NCI-H82 treated with DMSO at 0.1 percent for 48 hours (cell line): ENCODE data around the gene CASP10.

ENCODE experiments used
- DNase-seq: peaks from one replicate; lab custom pipeline; 2025; ENCODE audit not compliant: unreplicated experiment; lab: John Stamatoyannopoulos, UW

CASP10 gene

DNA sequence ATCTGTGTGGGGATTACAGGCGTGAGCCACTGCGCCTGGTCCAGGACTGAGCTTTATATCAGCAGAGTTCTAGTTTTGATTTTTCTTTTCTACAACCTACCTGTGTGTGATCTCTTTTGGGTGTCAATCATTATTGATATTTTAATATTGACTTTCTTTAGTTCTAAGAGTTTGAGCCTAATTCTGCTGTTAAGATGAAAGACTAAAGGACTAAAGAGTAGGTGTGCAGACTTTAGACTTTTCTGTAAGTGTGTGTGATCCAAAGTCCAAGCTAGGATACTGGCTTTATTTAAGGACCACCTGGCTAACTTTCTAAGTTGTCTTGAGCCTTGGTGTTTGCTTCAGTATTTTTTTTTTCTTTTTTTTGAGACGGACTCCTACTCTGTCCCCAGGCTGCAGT is 12.4 kb downstream of the CASP10 start:
- DNase-seq, result no peak

DNA sequence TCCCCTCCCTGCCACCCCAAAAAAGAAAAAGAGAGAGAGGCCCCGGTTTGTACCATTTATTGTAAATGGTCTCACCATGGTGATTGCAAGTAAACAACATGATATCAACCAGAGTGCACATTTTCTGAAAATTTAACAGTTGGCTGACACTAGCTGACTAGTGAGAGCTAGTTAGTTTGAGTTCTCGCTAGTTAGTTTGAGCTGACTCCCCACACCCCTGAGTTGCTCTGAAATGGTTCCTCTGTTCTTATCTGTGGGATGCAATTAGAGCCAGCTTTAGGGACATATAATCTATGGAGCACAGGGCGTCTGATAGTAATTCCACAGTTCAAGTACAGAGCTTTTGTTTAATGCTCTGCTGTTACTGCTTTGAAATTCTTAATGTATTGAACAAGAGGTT is 13.1 kb downstream of the CASP10 start:
- DNase-seq, result no peak

DNA sequence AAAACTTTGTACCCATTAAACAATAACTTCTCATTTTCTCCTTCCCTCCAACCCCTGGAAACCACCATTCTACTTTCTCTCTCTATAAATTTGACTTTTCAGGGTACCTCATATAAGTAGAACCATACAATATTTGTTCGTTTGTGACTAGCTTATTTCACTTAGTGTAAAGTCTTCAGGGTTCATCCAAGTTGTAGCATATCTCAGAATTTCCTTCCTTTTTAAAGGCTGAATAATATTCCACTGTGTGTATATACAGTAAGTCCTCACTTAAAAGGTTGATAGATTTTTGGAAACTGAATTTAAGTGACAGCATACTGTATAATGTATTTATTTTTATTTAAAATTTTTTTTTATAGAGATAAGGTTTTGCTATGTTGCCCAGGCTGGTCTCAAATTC is 13.9 kb downstream of the CASP10 start:
- DNase-seq, result no peak

DNA sequence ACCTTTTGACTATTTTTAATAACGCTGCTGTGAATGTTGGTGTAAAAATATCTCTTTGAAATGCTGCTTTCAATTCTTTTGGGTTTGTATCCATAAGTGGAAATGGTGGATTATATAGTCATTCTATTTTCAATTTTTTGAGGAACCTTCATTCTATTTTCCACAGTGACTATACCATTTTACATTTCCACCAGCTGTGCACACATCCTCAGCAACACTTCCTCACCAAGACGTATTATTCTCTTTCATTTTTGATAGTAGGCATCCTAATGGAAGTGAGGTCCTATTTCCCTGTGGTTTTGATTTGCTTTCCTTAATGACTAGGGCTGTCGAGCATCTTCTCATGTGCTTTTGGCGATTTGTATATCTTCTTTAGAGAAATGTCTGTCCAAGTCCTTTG is 14.8 kb downstream of the CASP10 start:
- no peak for DNase-seq

DNA sequence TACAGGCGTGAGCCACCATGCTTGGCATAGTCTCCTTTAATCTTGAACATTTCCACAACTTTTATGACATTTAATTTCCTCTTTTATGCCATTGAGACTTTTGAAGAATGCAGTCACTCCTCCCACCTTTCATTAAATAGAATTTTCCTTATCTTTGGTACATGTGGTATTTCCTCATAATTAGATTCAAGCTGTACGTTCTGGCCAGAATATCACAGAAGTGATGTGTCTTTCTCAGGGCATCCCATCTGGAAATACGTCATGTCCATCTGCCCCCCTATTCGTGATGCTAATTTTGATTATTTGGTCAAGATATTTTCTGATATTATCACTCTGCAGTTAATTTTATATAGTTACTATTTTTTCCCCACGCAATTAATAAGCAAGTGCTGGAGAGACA is 16.9 kb downstream of the CASP10 start:
- no peak for DNase-seq

DNA sequence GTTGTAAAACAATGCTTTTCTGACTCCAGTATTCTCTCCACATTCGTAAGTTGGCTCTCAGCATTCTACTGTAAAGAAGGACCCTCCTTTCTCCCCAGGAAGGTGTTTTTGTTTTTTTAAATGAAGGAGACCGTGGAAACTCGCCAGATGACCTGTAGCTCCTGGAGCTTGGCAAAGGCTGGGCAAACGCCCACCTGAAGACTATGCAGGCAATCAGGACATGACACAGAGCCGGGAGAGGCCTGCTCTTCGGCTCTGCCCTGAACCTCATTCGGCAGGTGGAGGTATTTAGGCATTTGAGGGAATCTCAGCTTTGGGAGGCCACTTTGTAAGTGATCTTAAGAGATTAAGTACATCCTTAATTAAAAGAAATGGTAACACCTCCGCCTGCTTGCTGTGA is 17.4 kb downstream of the CASP10 start:
- no peak for DNase-seq

DNA sequence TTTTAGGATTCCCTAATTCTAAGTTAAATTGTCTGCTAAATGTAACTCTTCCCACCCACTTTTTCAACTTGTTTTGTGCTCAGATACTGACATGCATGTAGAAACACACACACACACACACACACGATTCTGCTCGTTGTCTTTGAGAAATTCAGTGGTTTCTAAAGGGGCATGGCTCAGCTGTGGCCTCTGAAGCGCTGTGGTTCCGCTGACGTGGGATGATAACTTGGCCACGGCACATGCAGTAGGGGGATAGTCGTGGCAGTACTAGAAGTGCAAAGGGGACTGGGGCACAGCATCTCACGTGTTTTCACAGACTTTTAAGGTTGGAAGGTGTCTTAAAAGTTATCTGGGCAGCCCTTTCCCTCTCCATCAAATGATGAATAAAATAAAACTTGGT is 18.4 kb downstream of the CASP10 start:
- DNase-seq, result no peak

DNA sequence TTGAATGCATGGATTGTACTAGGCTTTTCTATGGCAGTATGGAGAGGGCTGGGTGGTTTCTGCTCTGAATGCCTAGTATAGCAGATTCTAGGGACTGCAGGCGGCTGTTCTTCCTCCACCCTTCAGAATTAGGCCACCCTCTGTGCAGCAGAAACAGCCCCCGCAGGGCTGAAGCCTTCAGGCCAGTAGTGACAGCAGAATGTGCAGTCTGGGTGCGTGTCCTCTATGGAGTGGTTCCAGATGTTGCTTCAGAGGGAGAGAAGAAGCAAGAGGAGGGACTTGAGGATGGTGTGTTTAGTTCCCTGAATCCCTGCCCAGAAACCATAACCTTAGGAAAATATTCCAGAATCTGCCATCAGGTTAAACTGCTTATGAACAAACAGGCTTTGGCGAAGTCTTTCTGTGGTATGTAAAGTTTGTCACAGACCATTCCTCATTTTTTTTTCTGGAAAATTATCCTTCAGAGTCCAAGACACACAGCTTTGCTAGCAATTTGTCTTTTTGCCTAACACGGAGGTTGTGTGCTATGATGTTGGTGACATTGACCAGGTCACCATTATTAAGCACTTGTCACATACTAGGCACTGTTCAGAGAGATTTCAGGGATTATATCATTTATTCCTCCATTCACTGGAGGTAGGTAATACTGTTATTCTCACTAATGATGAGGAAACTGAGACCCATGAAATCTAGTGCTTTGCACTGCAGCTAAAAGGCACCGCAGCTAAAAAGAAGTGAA is 21.1 kb downstream of the CASP10 start:
- no peak for DNase-seq

DNA sequence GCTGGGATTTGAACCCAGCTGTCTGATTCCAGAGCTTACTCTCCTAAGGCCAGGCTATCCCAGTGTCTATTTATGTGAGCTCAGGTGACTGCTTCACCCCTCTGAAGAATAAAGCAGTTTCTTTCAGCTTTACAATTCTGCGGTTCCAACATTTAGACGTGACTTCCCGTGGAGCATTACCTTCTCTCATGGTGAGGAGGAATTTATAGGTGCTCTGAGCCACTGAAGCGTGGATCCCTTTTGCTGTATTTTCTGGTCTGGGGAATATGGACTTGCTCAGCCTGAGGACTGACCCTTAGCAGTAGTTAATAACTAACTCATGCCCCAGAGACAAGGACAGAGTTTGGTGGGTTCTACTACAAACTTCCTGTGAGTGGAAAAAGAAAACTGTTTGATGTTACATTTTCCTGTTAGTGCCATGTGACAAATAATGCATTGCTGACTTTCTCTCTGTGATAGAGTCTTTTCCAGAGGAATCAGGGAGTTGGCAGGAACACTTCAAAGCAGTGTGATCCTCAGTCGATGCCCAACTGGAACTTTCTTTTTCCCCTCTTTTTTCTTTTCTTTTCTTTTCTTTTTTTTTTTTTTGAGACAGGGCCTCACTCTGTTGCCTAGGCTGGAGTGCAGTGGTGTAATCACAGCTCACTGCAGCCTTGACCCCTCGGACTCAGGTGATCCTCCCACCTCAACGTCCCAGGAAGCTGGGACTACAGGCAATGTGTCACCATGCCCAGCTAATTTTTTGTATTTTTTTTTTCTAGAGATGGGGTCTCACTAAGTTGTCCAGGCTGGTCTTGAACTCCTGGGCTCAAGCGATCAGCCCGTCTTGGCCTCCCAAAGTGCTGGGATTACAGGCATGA is 21.9 kb downstream of the CASP10 start:
- DNase-seq, result no peak

DNA sequence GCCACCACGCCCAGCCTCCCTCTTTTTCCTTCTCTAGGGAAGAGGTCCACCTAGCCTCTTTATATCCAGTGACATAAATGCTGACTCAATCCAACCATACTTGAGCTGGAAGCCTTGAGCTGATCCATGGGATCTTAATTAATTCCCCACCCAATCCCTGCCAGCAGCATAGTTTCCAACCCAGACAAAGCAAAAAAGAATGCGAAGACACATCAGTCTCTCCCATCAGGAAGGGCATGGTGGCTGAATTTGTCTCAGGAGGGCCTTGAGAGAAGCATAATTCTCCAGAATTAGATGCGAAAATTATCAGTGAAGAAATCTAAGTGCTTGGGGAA is 22.5 kb downstream of the CASP10 start:
- no peak for DNase-seq

DNA sequence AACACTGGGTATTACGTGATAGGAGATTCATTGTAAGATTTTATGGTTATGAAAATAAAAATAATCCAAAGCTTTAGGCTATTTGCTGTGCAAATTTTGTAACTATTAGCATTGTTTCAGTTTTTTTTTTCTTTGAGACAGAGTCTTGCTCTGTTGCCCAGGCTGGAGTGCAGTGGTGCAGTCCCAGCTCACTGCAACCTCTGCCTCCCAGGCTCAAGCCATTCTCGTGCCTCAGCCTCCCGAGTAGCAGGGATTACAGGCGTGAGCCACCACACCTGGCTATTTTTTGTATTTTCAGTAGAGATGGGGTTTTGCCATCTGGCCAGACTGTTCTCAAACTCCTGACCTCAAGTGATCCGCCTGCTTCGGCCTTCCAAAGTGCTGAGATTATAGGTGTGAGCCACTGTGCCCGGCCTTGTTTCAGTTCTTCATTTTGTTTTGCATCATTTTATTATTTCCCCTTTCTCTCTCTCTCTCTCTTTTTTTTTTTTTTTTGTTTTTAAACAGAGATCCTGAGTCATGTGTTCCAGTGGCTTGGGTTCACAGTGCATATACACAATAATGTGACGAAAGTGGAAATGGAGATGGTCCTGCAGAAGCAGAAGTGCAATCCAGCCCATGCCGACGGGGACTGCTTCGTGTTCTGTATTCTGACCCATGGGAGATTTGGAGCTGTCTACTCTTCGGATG is 25.8 kb downstream of the CASP10 start:
- DNase-seq, result no peak

DNA sequence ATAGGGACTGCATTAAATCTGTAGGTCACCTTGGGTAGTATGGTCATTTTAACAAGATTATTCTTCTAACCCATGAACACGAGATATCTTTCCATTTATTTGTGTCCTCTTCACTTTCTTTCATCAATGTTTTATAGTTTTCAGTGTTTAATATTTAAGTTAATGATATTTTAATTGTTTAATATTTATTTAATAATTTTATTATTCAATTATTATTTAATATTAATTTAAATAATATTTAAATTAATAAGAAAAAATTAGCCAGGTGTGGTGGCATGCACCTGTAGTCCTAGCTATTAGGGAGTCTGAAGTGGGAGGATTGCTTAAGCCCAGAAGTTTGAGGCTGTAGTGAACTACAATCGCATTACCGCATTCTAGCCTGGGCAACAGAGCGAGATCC is 33.0 kb downstream of the CASP10 start:
- DNase-seq, result no peak

DNA sequence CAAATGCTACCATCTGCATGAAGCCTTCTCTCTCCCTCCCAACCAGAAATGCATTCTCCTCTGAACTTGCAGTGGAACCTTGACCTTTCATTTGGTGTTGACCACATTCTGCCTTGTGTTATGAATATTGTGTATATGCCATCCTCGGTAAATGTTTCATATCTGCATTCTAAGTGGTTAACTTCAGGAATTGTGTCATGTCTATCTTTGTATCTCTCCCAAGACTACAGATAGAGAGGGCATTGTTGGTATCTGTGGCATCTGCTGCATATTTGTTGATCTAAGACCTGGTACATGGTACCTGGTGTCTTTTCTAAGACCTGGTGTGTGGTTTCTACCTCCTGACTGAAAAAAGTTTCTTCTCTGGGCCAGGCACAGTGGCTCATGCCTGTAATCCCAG is 34.0 kb downstream of the CASP10 start:
- no peak for DNase-seq

DNA sequence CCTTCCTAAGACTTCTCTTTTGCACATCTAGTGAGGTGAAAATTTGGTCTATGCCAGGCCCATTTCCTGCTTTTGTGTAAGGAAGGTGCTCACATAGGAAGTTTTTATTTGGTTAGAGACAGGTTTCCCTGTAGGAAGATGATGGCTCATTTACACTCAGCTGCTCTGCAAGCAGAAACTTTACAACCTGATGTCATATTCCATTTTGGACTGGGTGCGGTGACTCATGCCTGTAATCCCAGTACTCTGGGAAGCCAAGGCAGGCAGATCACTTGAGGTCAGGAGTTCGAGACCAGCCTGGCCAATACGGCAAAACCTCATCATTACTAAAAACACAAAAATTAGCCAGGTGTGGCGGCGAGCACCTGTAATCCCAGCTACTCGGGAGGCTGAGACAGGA is 35.8 kb downstream of the CASP10 start:
- no peak for DNase-seq

DNA sequence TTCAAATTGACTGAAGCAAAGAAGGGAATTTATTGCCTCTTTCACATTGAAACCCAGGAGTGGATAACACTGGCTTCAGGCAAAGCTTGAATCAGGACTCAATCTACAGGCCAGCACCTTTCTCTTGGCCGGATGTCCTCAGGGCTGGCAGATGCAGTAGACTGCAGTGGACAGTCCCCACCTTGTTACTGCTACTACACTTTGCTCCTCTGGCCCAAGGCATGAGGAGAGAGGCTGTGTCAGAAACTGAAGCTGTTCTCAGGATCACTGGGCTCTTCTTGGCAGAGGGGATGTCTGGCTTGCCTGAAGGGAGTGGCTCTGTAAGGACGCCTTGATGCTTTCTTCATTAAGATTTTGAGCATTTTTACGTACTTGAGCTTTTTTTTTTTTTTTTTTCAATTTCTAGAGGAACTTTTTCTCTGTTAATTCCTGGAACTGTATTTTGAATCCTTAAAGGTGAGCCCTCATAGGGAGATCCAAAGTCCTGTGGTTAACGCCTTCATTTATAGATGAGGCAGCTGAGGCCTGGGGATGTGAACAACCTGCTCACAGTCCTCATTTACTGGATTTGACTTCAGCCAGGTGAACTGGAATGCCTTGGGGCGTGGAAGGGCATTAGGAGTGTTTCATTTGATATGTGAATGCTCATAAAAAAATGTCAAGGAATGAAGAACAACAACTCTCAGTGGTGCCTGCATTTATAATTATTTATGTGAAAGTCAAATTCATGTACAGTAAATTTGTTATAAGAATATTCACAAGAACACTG is 36.6 kb downstream of the CASP10 start:
- no peak for DNase-seq

DNA sequence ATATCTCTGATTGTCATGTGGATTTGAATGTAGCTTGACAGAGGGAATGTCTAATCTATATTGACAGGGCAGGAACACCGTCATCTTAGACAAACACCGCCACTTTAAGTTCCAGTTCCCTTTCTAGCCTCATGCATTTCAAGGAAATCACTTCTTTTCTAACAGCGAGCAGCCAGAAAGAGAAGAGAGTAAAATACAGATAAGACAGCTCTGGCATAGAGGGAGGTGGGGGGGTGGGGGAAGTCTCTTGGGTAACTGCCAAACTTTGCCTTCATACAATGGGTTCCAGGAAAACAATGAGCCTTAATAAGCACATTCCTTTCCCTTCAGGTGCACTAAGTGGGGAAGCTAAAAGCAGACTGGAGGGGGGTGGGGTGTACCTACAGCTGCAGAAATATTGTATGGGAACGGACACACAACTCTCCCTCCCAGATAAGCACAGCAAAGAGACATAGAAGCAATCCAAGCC is 37.2 kb downstream of the CASP10 start:
- no peak for DNase-seq

DNA sequence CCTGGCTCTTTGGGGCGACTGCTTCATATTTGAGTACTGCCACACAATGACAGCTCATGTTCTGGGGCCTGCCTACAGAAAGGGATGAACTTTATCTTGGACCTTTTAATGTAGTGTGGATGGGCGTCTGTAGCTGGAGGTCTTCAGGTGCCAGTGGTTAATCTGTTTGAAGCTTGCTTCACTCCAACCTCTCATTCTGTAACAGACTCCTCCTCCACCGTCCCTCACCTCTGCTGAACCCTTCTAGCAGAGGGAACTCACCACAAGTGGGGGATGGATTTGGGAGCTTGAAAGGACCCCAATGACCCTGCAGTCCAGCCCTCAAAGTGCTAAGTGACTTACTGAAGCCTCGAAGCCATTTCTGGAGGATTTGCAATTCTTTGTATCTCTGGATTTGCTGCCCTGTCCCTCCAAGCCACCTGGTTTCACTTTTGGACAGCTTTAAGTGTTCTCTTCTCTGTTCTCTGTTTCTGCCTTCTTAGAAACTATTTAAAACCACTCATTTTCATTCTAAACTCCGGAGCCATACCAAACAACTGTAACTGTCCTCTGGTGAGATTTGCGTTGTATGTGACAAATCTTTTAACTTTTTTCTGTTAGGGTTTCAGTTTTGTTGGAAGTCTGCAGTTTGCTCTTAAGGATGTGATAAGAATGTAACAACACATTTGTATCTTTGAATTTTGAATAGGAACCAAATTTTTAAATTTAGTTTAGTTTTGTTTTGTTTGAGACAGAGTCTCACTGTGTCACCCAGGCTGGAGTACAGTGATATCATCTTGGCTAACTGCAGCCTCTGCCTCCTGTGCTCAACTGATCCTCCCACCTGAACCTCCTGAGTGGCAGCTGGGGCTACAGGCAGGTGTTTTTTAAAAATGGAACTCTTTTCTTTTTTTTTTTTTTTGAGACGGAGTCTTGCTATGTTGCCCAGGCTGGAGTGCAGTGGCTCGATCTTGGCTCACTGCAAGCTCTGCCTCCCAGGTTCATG is 40.4 kb downstream of the CASP10 start:
- no peak for DNase-seq

DNA sequence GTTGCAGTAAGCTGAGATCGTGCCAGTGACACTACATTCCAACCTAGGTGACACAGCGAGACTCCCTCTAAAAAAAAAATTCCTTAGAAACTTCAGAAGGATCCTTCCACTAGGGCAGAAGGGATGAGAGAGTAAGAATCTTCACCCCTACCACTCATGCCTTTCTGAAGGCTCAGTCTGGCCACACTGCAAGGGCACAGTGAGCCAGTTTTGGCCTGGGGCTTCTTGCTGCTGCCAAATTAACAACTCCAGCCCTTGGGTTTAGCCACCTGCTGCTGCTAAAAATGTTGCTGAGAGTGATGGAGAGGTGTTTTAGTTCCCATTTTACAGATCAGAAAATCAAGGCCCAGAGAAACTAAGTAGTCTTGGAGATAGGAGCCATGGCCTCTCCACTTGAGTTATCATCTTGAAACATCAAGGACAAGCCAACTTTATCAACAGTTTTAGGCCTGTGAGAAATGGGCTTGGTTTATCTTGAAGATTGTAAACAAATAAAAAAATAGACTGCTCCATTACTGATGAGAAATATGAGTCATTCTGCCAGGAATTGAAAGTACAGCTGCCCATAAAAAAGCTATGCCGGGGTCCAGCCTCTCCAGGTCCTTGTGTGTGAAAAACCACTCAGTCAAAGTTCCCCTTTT is 45.5 kb downstream of the CASP10 start:
- no peak for DNase-seq

DNA sequence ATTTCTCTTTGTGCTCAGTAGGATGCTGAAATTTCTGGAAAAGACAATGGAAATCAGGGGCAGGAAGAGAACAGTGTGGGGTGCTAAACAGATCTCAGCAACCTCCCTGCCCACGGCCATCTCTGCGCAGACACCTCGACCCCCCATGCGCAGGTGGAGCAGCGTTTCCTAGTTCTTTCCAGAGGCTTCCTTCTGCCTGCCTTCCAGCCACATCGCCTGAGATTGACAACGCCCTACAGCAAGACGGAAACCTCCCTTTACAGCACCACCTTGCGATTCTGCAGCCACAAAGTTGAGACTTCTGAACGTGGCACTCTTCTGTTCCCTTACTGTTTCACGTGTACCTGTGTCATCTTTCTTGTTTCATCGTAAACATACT is 46.0 kb downstream of the CASP10 start:
- no peak for DNase-seq
